NCI-H2227 (cell line): ENCODE measurements around the gene THSD7A.
A peak's percentile ranks its signal among the peaks of the same experiment; 100 is the strongest.
"Not testable (repeated sequence)": the region's sequence is repeated elsewhere in the genome, so short reads cannot be mapped to it uniquely, and the experiment has no call there.

Experiments used
- DNase-seq: peaks from one replicate; lab custom pipeline; 2025; ENCODE audit not compliant: unreplicated experiment; lab: John Stamatoyannopoulos, UW

THSD7A gene

DNA sequence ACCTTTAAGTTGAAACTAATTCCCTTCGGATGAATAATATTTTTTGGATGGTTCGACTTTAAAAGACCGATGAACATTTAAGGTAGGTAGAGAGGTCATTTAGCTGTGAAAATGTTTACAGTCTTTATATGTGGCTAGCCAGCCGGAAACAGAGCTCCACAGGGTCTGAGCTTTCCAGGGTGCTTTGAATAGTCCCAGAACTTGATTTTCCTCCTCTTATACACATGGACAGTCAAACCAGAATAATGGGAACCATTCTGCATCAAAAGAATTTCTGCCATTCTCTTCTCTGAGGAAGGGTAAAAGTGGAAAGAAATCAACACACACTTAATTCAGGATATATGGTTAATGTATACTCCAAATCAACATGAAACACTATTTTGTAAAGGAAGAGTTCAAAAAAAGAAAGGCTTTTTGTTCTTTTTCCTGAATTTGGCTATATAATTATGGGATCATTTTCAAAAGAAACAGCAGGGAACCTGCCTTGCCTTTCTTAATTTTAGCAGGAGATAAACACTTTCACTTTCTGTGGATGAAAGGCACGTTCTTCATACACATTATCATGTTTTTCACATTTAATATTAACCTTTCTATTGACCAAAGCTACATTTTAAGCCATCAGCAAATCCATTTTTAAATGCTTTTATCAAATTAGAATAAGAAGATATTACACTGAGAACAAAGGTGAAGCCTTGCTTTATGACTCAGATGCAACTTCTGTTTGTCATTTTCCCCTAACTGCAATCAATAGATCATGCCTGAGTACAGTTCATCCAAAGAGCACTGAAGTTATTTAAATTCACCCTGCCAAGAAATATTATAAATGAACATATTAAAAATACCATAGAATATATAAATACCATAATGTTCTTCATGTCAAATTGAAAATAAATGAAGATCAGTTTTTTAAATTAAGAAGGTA, 307.3 kb downstream of the THSD7A start:
- DNase-seq = peak; percentile 18

GRCh38 chr7:11521964-11522499, 310.0 kb downstream of the THSD7A start:
- not testable (repeated sequence) for DNase-seq

DNA sequence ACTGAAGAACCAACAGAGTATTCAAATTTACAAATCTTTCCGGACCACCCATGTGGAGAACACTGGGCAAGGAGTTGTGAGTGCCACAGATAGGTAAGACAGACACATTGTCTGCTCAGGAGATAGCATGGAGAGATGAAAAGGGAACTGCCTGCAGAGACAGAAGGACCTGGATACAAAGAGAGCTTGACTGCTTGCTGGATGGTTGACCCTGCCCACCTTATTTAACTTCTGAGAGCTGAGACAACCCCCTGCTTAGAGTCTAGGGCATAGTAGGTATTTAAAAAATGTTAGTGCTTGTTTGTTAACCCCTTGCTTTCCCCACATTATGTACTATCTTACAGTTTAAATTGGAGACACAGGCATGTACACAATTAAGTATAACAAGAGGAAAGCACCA, 314.1 kb downstream of the THSD7A start:
- no peak for DNase-seq

GRCh38 chr7:11516328-11516727, 315.7 kb downstream of the THSD7A start:
- peak; percentile 13 for DNase-seq

DNA sequence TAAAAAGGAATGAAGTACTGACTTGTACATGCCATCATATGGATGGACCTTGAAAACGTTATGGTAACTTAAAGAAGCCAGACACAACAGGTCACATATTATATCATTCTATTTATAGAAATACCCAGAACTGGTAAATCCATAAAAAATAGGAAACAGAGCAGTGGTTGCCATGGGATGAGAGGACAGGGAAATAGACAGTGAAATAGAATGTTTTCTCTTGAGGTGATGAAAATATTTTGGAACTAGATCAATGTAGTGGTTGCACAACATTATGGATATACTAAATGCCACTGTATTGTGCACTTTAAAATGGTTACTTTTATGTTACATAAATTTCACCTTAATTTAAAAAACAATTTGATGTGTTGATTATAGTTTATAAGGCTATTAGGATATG, 318.5 kb downstream of the THSD7A start:
- no peak for DNase-seq

GRCh38 chr7:11507929-11508328, 324.1 kb downstream of the THSD7A start:
- DNase-seq = no peak

GRCh38 chr7:11506417-11506816, 325.6 kb downstream of the THSD7A start:
- DNase-seq = no peak

DNA sequence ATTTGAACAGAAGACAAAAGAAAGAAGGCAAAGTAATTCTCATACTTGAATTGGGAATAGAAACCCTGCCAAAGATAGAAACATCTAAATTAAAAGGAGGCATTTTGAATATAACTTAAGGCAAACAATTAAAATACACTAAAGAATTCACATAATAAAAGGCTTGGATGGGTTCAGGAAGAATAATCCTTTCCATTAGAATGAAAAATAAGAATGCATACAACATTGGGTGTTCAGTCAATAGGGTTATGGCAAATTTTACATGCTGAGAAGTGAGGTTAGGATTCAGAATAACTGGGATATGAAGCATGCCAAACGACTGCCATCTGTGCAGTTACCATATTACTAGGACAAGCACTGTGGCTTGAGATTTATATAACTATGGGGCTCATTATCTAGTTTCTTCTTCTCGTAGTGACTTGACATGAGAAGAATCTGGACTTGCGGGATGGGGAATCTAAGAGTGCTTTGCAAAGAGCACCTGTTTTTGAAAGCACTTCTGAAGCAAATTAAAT, 326.5 kb downstream of the THSD7A start:
- DNase-seq = no peak

GRCh38 chr7:11492307-11492706, 339.7 kb downstream of the THSD7A start:
- no peak for DNase-seq

DNA sequence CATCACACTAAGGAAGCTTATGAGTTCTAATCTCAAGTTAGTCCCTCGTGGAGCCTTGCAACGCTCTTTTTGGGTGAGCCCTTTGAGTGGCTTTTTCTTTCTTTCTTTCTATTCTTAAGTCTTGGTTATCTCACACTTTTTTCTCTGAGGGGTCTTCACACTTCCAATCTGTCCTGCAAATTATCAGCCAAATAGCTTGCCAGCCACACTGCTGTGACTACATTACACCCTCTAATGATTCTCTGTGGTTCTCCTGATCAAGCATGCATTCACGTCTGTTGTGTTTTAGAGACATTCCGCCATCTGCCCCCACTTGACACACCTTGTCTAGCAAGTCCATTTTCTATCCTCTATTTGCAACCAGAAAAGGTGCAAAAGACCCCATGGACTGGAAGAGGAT, 340.2 kb downstream of the THSD7A start:
- DNase-seq = peak; percentile 2

- DNase-seq = no peak
These were observed 342.7 kb downstream of the THSD7A start for GRCh38 chr7:11489280-11489679.

DNA sequence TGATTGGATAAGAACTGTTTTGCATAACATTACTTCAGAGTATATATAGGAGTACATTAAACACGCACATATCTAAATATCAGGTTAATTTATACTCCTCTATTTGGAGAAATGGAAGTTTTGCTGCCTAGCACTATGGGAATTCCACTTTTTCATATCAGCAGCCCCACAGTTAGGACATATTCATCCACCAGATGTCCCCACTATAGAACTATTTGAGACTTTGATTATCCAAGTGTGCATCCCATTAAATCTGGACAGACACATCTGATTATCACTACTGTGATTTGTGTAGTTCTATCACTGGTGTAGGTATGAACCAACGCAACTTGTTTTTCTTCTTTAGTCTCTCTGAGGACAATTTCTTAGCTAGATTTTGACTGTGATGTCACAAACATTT, 345.7 kb downstream of the THSD7A start:
- DNase-seq = no peak

- DNase-seq = no peak
These were observed 346.4 kb downstream of the THSD7A start for GRCh38 chr7:11485636-11486035.

DNA sequence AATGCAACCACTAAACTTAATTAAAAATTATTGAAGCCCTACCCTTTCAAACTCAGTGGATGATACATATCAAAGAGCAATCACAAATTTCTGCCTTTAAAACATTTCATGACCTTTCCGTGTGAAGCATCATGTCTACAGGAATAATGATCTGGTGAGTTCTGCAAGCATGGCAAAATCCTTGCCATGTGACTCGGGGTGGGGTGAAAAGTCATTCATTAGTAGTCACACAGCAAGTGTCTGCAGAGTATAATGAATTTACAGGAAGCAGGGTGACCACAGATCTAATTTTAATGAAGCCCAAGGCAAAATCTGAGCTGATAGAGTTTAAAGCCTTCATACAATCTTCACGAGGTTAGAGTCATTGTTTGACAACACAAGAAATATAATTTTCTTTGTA, 351.9 kb downstream of the THSD7A start:
- no peak for DNase-seq

DNA sequence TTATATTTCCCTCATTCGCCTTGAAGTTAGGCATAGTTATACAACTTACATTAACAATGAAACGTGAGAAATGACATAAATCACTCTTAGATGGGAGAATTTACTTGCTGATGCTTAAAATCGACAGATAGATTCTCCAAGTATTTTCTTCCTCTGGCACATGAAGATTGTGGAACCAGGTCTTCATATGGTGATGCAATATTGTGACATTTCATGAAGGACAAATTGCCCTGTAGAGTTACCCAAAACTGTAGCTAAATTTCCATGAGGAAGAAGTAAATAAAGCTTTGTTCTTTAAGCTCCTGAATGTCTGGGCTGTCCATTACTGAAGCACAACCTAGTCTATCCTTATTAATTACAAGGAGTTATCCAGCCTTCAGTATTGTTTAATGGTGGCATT, 353.1 kb downstream of the THSD7A start:
- no peak for DNase-seq

GRCh38 chr7:11478426-11478825, 353.6 kb downstream of the THSD7A start:
- DNase-seq = no peak

DNA sequence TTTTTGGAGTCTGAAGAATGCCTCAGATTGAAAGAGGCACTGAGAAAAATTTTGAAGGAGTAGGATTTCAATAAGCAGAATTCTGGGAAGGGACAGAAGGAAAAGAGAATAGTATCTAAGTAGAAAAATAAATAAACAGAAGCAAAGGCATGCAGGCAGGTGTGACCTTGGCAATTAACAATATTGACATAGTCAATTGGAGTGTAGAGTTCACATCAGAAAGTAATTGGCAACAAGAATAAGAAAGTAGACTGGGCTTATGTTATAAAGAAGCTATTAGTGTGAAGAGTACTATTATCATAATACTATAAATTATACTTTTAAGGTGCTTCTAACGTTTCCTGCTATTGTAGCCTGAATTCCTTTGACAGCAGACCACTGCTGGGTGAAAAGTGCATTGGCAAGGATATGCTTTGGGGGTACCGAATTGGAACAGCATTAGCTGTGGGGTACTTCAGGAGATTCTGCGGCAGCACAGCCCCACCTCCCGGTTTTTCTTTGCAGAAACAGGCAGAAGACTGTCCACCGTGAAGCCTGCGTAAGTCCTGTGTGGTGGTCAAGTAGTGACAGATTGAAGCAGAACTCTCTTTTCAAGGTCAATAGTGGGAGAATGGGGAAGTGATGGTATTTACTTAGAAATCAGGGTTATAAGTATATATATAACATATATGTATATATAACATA, 357.0 kb downstream of the THSD7A start:
- peak; percentile 46 for DNase-seq

- peak; percentile 75 for DNase-seq
These were observed 358.1 kb downstream of the THSD7A start for GRCh38 chr7:11473807-11474424.

- no peak for DNase-seq
These were observed 358.8 kb downstream of the THSD7A start for GRCh38 chr7:11473220-11473619.

- no peak for DNase-seq
These were observed 359.4 kb downstream of the THSD7A start for GRCh38 chr7:11472646-11473045.

GRCh38 chr7:11471255-11471654, 360.7 kb downstream of the THSD7A start:
- DNase-seq = no peak
